Measurements from ENCODE around the gene LRP1B.

DNA sequence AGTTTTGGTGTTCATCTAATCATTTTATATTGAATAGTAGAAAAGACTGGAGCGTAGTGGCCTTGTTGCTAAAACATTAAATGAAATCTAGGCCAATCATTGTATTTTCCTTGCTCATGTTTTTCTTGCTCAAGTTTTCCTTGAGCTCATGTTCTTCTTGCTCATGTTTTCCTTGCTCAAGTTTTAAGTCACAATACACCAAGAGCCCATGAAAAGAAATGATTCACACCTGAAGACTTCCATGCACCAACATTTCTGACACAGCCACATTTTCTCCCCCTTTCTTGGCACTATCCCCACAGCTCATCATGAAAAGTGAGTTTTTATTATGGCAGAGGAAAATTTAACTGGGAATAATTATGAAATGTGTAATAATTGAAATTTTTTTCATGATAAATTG is 92.0 kb downstream of the LRP1B start:
- TF ChIP-seq, protein P1, sequence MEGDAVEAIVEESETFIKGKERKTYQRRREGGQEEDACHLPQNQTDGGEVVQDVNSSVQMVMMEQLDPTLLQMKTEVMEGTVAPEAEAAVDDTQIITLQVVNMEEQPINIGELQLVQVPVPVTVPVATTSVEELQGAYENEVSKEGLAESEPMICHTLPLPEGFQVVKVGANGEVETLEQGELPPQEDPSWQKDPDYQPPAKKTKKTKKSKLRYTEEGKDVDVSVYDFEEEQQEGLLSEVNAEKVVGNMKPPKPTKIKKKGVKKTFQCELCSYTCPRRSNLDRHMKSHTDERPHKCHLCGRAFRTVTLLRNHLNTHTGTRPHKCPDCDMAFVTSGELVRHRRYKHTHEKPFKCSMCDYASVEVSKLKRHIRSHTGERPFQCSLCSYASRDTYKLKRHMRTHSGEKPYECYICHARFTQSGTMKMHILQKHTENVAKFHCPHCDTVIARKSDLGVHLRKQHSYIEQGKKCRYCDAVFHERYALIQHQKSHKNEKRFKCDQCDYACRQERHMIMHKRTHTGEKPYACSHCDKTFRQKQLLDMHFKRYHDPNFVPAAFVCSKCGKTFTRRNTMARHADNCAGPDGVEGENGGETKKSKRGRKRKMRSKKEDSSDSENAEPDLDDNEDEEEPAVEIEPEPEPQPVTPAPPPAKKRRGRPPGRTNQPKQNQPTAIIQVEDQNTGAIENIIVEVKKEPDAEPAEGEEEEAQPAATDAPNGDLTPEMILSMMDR (IDR thresholded peaks at IDR 0.05), result no peak
- no peak for TF ChIP-seq EP300 (IDR thresholded peaks at IDR 0.05)
- no peak for TF ChIP-seq POLR2A (IDR thresholded peaks at IDR 0.05; ENCODE audit: low read depth)
- no peak for TF ChIP-seq POLR2AphosphoS5 (IDR thresholded peaks at IDR 0.05)

Measured in esophagus muscularis mucosa (tissue), 4 donors.